HG02678 (cell line): ENCODE results near the gene SLC20A1.
"Not testable (repeated sequence)": the region's sequence is repeated elsewhere in the genome, so short reads cannot be mapped to it uniquely, and the experiment has no call there.

Experiments used
- ATAC-seq: cut with Tn5 transposase; IDR thresholded peaks from one replicate; pipeline ENCODE4 v1.9.1; 2021; ENCODE audit warnings: mild to moderate bottlenecking, moderate library complexity; ENCODE audit not compliant: unreplicated experiment

Gene SLC20A1, protein sequence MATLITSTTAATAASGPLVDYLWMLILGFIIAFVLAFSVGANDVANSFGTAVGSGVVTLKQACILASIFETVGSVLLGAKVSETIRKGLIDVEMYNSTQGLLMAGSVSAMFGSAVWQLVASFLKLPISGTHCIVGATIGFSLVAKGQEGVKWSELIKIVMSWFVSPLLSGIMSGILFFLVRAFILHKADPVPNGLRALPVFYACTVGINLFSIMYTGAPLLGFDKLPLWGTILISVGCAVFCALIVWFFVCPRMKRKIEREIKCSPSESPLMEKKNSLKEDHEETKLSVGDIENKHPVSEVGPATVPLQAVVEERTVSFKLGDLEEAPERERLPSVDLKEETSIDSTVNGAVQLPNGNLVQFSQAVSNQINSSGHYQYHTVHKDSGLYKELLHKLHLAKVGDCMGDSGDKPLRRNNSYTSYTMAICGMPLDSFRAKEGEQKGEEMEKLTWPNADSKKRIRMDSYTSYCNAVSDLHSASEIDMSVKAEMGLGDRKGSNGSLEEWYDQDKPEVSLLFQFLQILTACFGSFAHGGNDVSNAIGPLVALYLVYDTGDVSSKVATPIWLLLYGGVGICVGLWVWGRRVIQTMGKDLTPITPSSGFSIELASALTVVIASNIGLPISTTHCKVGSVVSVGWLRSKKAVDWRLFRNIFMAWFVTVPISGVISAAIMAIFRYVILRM

DNA sequence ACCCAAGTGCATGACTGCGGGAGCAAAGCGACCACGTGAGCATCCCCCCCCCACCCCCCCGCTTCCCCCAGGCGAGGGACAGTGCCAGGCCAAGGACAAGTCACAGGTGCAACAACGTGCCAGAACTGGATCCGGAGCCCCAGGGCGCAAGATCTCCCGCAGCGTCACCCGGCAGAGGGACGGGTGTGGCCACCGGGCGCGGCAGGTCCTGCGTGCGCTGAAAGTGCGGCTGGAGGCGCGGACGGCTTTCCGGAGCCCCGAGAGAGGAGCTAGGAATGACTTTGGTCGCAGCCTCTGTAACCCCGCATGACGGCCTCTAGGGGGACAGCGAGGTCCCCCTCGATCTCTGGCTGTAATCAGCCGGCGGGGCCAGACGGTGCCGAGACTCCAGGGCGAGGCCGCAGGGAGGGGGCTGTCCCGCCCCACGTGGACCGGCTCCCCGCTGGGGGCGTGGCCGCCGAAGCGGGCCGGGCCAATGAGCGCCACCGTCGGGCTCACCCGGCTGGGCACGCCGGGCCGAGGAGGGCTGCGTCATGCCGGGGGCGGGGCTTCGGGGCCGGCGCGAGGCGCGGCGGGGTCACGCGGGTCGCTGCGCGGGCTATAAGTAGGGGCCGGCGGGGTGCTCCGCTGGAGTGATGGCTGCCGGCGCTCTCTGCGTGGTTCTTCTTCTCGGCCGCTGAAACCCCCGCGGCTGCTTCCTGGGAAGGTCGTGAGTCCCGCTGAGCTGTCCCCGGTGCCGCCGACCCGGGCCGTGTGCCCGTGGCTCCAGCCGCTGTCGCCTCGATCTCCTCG lies at the start of gene SLC20A1:
Gene SLC20A1 (plus strand): TSS at position 630 of the 792 bp plus-strand sequence. CDS start 890 bp downstream, outside the sequence.
- peak; percentile 89 for ATAC-seq

- ATAC-seq = no peak
These were observed 48.0 kb upstream of the SLC20A1 start for GRCh38 chr2:112597537-112598322.

GRCh38 chr2:112600634-112601033 lies 45.1 kb upstream of the SLC20A1 start:
- ATAC-seq = no peak

GRCh38 chr2:112601754-112602153 lies 44.0 kb upstream of the SLC20A1 start:
- ATAC-seq = no peak

DNA sequence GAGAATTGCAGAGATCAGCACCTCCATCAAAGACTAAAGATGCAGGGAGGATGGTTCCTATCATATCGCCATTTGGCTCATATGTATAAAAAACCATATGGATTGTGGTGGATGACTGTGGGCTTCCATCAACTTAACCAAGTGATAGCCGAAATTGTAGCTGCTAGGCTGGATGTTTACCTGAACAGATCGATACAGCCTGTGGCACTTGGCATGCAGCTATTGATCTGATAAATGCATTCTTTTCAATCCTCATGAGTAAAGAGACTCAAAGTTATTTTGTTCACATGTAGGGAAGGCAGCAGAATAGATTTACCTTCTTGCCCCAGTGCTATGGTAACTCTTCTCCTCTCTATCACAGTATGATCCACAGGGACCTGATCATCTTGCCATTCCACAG lies 42.8 kb upstream of the SLC20A1 start:
- no peak for ATAC-seq

GRCh38 chr2:112603731-112604130 lies 42.0 kb upstream of the SLC20A1 start:
- ATAC-seq = no peak

DNA sequence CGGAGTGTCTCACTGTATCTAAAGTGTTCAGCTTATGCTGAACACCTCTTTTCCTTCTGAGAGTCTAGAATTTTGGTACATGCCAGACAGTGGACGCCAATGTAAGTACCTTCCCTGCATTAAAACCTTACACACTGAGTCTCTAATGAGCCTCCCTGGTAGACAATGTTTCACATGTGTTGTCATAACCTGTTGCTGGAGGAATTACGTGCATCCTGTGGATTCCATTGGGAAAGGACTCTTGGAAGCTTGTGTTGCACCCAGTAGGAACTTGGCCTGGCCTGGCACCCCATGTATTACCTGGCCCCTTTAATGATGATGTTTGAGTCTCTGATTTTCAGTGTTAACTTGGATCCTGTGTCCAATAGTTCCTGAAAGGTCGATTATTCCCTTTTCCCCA lies 40.8 kb upstream of the SLC20A1 start:
- ATAC-seq = no peak

GRCh38 chr2:112605926-112606325 lies 39.8 kb upstream of the SLC20A1 start:
- ATAC-seq = no peak

DNA sequence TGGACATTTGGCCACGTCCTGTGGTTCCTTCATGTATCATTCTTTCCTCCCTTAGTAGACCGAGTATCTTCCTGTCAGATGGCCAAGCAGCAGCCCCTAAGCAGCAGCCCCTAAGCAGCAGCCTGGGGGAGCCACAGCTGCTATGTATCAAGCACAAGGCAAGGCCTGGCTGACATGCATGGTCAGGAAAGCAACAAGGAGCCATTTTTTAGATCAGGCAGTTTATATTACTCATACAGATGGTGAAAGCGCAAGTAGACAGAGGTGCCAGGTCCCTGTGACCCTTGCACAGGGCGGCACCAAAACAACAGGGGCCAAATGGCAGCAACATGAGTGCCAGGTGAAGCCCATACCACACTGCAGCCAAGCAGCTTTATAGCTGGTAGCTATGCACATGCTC lies 39.2 kb upstream of the SLC20A1 start:
- no peak for ATAC-seq

DNA sequence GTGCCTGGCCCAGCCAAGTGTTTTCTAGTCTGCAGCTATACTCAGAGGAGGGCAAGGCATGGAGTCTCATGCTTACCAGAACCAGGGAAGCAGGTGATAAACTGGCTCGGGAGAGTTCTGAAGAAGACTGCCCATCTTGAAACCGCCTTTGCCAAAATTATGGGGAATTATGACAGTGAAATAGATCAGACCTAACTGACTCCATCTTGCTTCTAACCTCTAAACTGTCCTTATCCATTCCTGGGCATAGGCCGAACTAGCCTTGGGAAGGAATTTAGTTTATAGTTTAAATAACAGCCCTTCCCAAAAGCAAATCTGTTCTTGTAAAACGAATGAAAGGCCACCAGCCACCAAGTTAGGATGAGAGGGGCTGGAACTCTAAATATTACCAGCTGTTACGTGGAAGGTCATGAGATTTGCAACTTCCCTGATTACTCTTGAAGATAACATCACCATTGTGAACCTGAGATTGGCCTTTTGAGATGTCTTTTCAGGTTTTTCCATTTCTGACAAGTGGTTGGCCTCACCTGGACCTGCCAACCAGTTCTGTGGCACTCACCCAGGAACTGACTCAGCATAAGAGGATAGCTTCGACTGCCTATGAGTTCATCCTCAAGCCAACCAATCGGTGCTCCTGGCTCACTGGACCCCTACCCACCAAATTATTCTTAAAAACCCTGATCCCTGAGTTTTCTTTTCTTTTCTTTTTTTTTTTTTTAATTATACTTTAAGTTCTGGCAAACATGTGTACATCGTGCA lies 37.9 kb upstream of the SLC20A1 start:
- ATAC-seq = no peak

DNA sequence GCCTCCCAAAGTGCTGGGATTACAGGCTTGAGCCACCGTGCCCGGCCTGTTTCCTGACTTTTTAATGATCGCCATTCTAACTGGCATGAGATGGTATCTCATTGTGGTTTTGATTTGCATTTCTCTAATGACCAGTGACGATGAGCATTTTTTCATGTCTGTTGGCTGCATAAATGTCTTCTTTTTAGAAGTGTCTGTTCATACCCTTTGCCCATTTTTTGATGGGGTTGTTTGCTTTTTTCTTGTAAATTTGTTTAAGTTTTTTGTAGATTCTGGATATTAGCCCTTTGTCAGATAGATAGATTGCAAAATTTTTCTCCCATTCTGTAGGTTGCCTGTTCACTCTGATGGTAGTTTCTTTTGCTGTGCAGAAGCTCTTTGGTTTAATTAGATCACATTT lies 36.4 kb upstream of the SLC20A1 start:
- ATAC-seq = not testable (repeated sequence)

GRCh38 chr2:112612283-112612682 lies 33.5 kb upstream of the SLC20A1 start:
- not testable (repeated sequence) for ATAC-seq

DNA sequence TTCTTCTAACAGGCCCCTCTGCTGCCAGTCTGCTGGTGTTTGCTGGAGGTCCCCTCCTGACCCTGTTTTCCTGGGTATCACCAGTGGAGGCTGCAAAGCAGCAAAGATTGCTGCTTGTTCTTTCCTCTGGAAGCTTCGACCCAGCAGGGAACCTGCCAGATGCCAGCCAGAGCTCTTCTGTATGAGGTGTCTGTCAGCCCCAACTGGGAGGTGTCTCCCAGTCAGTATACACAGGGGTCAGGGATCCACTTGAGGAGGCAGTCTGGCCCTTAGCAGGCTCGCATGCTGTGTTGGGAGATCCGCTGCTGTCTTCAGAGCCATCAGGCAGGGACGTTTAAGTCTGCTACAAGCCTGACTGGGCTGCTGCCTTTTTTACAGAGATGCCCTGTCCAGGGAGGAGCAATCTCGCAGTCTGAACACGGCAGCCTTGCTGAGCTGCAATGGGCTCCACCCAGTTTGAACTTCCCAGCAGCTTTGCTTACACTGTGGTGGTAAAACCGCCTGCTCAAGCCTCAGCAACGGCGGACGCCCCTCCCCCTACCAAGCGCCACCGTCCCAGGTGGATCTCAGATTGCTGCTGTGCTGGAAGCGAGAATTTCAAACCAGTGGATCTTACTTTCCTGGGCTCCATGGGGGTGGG lies 31.4 kb upstream of the SLC20A1 start:
- no peak for ATAC-seq

- no peak for ATAC-seq
These were observed 30.7 kb upstream of the SLC20A1 start for GRCh38 chr2:112615051-112615450.

DNA sequence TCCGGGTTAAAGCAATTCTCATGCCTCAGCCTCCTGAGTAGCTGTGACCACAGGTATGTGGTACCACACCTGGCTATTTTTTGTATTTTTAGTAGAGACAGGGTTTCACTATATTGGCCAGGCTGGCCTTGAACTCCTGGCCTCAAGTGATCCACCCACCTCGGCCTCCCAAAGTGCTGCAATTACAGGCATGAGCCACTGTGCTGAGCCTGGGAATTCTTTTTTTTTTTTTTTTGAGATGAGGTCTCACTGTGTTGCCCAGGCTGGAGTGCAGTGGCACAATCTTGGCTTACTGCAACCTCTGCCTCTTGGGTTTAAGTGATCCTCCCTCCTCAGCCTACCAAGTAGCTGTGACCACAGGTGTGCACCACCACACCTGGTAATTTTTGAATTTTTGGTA lies 29.9 kb upstream of the SLC20A1 start:
- ATAC-seq = not testable (repeated sequence)

GRCh38 chr2:112618383-112618782 lies 27.4 kb upstream of the SLC20A1 start:
- ATAC-seq = no peak

DNA sequence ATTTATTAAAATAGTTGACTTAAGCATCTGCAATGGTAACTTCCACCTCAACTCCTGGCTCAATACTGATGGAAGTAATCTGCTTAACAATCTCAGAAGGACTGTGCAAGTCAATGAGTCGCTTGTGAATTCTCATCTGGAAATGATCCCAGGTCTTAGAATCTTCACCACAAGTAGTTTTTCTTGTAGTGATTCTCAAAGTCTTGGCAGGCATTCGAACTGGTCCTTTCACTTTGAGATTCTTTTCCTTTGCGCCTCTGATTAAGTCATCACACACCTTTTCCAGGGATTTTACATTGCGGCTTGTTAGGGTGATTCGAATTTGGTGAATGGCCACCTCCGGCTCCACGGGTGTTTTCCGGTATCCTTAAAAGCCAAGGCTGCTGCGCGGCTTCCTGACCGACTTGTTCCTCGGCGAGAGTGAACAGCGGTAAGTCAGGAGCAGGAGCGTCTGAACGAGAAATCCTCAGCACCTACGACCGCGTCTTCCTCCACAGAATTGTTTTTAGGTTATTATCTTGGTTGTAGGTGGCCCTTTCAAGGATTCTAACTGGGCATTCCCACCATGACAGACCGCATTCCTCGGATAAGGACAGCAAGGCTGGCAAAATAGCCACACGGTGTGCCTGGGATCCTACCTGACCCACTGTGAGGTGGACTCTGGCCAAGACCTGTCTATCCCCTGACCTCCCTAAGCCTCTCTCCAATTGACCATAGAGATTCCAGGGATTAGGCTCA lies 23.8 kb upstream of the SLC20A1 start:
- no peak for ATAC-seq

DNA sequence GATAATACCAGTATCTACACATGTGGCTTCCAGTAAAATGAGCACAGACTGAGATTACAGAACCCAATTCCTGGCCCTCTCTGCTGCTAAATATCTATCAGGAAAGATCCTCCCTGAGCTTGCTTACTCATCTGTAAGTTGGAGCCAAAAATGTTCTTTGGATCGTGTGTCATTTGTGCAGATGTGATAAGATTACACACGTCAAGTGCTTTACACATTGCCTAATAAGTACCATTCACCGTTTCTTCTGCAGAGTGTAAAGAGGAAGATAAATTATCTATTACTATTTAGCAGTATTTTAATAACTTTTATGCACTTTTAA lies 23.2 kb upstream of the SLC20A1 start:
- ATAC-seq = no peak
